A549 treated with DMSO at 1 μM for 4 hours (cell line): ENCODE results near the gene HSP90AA1. TPM values are rescaled to one million over a fixed set of nuclear protein-coding genes. Genes with fewer than 3 reads are reported as not detected.

ENCODE experiments used
- total RNA-seq: library from RNA; stranded (reverse); fragments of 200-300 nt; extraction: Qiagen RNA extraction; gene quantifications from 5 replicates; pipeline ENCODE4 v1.2.3, GENCODE V29; 2022; ENCODE audit warnings: low read depth

HSP90AA1 gene
- total RNA-seq, result 937 to 1,024 TPM (median 999 TPM) in 5 replicates

GRCh38 chr14:102086972-102087761 is at the start of gene HSP90AA1:
TSS of gene HSP90AA1 (minus strand) at chr14:102087044. CDS start at chr14:102086378, 666 bp downstream.

Other genes with a start within 250 kb of the HSP90AA1 start
- 231 to 289 TPM (median 275 TPM) in 5 replicates for gene DYNC1H1, start 122.5 kb downstream of the HSP90AA1 start, total RNA-seq
- 21.2 to 22.2 TPM (median 21.5 TPM) in 5 replicates for gene WDR20, start 52.9 kb upstream of the HSP90AA1 start, total RNA-seq
- gene MOK, start 218.1 kb upstream of the HSP90AA1 start, total RNA-seq, result 23.1 to 30.6 TPM (median 26.7 TPM) in 5 replicates
- 5.8 to 7.5 TPM (median 6.4 TPM) in 5 replicates for gene ZNF839, start 232.7 kb upstream of the HSP90AA1 start, total RNA-seq